Stimulated activated CD4-positive, alpha-beta T cell treated with anti-CD3 and anti-CD28 coated beads, Interleukin-1b, Interleukin-23, amount 100 ng/mL, for 4 hours (primary cell): ENCODE data around the gene PTPN23.

ENCODE experiments used
- DNase-seq, 2 donors: peaks; one replicate each; pipeline ENCODE4 v3.0.0-alpha.2; 2020; ENCODE audit warnings: low read depth in 2 of 2

Gene PTPN23

DNA sequence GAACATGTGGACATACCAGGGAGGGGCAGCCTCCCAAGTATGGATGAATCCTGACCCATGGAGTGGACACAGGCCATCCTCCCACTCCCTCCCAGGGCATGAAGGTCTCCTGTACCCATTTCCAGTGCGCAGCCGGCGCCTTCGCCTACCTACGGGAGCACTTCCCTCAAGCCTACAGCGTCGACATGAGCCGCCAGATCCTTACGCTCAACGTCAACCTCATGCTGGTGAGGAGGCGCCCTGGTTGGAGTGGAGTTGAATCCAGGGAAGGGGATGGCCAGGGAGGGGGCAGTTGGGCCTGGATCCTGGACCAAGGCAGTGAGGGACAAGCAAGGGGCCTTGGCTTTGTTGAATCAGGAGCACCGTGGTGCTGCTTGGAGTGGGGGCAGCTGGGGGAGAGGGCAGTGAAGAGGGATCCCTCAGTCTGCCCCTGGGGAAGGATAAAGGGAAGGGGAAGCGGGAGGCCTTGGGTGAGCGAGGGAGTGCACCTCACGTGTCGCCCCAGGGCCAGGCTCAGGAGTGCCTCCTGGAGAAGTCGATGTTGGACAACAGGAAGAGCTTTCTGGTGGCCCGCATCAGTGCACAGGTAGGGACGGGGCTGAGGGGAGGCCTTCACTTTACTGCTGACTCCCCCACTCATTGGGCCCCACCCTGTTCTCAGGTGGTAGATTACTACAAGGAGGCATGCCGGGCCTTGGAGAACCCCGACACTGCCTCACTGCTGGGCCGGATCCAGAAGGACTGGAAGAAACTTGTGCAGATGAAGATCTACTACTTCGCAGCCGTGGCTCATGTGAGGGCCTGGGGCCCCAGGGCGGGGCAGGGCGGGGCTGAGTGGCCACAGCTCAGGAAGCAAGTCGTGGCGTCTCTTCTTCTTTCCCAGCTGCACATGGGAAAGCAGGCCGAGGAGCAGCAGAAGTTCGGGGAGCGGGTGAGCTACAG, 25.3 kb downstream of the PTPN23 start:
- no peak for DNase-seq

DNA sequence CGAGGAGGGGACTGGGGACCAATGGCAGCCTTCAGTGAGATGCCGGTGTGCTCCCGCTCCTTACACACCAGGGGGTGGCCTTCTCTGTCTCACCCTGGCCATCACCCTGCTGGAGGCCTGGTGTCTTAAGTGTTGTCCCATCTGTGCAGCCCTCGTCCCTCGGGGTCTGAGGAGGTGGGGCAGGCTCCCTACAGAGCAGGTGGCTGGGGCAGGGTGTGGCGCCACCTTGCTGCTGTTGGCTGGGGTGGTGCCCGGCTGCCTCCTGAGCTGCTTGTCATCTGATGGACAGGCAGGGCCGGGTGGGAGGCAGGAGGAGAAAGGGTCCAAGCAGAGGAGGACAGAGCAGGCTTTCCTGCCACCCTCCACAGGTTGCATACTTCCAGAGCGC, 25.9 kb downstream of the PTPN23 start:
- no peak for DNase-seq

DNA sequence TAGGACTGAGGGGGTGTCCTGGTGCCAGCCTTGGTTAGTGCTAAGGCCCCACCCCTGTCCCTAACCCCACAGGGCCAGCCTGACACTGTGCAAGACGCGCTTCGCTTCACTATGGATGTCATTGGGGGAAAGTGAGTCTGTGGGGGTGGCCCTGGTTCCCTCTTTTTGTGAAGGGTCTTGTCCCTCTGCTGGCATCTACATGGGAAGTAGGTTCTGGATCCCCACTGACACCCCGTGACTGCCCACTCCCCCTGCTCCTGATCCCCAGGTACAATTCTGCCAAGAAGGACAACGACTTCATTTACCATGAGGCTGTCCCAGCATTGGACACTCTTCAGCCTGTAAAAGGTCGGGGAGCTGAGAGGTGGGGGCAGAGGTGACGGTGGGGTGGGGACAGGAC, 26.4 kb downstream of the PTPN23 start:
- no peak for DNase-seq

DNA sequence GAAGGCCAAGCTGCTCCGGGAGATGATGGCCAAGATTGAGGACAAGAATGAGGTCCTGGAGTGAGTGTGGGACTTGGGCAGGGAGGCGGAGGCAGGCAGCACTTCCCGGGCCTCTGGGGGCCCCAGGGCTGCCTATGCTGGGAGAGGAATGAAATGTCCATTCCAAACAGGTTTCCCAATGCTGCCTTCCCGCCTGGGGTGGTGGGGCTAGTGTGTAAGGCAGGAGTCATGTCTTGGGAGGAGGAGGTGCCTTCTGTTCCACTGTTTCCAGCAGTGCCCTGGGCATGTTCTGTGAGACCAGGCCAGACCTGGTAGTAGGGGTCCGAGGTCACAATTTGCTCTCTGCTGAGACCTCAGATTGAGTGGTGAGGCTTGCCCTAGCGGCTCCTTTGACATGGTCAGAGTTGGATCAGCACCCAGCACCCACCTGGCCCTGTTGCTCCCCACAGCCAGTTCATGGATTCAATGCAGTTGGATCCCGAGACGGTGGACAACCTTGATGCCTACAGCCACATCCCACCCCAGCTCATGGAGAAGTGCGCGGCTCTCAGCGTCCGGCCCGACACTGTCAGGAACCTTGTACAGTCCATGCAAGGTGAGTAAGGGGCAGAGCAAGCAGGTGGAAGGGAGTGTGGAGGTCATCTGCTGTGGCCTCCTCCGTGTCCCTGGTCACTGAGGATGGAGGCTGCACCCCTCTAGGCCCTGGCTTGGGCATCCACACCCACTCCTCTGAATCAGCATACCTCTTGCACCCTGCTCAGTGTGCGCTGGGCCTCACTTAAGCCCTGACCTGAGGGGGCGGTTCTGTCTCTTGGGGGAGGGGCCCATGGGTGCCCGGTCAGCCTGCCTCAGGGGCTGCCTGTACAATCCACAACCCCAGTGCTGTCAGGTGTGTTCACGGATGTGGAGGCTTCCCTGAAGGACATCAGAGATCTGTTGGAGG, 27.3 kb downstream of the PTPN23 start:
- DNase-seq, result no peak

DNA sequence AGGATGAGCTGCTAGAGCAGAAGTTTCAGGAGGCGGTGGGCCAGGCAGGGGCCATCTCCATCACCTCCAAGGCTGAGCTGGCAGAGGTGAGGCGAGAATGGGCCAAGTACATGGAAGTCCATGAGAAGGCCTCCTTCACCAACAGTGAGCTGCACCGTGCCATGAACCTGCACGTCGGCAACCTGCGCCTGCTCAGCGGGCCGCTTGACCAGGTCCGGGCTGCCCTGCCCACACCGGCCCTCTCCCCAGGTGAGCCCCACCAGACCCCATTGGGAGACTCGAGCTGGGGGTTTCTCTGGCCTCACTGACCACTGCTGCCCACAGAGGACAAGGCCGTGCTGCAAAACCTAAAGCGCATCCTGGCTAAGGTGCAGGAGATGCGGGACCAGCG, 28.0 kb downstream of the PTPN23 start:
- no peak for DNase-seq

DNA sequence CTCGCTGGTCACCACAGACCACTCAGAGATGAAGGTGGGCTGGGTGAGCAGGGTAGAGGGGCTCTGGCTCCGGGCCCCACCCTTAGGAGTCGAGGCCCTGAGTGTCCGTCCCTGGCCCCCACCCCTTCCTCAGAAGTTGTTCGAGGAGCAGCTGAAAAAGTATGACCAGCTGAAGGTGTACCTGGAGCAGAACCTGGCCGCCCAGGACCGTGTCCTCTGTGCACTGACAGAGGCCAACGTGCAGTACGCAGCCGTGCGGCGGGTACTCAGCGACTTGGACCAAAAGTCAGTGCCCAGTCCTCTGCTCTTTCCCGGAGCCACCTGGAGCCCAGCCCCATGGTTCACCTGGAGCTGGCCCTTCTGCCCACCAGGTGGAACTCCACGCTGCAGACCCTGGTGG, 28.5 kb downstream of the PTPN23 start:
- DNase-seq, result no peak

DNA sequence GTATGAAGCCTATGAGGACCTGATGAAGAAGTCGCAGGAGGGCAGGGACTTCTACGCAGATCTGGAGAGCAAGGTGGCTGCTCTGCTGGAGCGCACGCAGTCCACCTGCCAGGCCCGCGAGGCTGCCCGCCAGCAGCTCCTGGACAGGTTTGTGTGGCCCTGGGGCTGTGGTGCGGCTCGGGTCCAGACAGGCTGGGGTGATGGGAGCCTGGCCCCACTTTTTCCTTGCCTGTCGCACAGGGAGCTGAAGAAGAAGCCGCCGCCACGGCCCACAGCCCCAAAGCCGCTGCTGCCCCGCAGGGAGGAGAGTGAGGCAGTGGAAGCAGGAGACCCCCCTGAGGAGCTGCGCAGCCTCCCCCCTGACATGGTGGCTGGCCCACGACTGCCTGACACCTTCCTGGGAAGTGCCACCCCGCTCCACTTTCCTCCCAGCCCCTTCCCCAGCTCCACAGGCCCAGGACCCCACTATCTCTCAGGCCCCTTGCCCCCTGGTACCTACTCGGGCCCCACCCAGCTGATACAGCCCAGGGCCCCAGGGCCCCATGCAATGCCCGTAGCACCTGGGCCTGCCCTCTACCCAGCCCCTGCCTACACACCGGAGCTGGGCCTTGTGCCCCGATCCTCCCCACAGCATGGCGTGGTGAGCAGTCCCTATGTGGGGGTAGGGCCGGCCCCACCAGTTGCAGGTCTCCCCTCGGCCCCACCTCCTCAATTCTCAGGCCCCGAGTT, 29.0 kb downstream of the PTPN23 start:
- no peak for DNase-seq

DNA sequence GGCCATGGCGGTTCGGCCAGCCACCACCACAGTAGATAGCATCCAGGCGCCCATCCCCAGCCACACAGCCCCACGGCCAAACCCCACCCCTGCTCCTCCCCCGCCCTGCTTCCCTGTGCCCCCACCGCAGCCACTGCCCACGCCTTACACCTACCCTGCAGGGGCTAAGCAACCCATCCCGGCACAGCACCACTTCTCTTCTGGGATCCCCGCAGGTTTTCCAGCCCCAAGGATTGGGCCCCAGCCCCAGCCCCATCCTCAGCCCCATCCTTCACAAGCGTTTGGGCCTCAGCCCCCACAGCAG, 29.5 kb downstream of the PTPN23 start:
- DNase-seq, result no peak

DNA sequence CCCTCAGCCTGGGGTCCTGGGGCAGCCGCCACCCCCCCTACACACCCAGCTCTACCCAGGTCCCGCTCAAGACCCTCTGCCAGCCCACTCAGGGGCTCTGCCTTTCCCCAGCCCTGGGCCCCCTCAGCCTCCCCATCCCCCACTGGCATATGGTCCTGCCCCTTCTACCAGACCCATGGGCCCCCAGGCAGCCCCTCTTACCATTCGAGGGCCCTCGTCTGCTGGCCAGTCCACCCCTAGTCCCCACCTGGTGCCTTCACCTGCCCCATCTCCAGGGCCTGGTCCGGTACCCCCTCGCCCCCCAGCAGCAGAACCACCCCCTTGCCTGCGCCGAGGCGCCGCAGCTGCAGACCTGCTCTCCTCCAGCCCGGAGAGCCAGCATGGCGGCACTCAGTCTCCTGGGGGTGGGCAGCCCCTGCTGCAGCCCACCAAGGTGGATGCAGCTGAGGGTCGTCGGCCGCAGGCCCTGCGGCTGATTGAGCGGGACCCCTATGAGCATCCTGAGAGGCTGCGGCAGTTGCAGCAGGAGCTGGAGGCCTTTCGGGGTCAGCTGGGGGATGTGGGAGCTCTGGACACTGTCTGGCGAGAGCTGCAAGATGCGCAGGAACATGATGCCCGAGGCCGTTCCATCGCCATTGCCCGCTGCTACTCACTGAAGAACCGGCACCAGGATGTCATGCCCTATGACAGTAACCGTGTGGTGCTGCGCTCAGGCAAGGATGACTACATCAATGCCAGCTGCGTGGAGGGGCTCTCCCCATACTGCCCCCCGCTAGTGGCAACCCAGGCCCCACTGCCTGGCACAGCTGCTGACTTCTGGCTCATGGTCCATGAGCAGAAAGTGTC, 30.2 kb downstream of the PTPN23 start:
- DNase-seq, result no peak

DNA sequence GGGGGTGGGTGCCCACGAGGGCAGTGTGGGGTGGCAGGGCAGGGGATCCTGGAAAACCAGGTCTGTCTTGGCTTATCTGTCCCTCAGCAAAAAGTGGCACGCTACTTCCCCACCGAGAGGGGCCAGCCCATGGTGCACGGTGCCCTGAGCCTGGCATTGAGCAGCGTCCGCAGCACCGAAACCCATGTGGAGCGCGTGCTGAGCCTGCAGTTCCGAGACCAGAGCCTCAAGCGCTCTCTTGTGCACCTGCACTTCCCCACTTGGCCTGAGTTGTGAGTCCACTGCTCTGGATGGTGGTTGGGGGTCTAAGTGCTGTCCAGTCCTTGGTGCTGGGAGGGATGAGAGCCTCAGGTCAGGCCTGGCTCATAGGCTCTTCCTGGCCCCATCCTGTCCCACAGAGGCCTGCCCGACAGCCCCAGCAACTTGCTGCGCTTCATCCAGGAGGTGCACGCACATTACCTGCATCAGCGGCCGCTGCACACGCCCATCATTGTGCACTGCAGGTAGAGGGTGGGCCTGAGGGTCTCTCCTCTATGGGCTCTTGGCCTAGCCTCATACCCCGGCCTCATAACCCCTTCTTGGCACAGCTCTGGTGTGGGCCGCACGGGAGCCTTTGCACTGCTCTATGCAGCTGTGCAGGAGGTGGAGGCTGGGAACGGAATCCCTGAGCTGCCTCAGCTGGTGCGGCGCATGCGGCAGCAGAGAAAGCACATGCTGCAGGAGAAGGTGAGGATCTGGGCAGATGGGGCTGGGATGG, 31.1 kb downstream of the PTPN23 start:
- no peak for DNase-seq

DNA sequence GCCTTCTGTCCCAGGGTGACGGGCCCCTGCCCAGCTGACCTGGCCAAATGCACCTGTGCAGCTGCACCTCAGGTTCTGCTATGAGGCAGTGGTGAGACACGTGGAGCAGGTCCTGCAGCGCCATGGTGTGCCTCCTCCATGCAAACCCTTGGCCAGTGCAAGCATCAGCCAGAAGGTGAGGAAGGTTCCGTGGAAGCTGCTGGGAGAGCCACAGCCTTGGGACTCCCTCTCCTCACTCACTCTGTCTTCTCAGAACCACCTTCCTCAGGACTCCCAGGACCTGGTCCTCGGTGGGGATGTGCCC, 31.6 kb downstream of the PTPN23 start:
- no peak for DNase-seq

DNA sequence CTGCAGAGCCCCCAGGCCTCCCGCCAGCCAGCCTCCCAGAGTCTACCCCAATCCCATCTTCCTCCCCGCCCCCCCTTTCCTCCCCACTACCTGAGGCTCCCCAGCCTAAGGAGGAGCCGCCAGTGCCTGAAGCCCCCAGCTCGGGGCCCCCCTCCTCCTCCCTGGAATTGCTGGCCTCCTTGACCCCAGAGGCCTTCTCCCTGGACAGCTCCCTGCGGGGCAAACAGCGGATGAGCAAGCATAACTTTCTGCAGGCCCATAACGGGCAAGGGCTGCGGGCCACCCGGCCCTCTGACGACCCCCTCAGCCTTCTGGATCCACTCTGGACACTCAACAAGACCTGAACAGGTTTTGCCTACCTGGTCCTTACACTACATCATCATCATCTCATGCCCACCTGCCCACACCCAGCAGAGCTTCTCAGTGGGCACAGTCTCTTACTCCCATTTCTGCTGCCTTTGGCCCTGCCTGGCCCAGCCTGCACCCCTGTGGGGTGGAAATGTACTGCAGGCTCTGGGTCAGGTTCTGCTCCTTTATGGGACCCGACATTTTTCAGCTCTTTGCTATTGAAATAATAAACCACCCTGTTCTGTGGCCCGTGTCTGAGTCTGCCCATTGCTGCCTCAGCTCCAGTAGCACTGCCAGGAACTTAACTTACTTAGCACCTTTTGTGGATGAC, 32.2 kb downstream of the PTPN23 start:
- no peak for DNase-seq

DNA sequence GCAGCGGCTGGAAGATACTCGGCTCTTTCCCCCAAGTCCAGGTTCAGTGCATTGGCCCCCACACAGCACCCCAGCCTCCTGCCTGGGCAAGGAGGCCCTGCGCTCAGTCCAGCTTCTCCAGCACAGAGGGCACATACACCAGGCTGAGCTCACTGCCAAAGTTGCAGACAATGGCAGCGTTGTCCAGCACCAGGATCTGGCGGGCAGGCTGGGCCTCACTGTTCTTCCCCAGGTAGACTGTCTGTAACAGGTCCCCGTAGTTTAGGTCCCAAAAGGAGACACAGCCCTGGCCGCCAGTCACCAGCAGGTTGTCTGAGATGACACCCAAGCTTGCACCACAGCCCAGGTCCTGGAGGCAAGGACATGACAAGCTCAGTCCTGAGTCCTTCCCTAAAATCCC, 32.9 kb downstream of the PTPN23 start:
- DNase-seq, result no peak

DNA sequence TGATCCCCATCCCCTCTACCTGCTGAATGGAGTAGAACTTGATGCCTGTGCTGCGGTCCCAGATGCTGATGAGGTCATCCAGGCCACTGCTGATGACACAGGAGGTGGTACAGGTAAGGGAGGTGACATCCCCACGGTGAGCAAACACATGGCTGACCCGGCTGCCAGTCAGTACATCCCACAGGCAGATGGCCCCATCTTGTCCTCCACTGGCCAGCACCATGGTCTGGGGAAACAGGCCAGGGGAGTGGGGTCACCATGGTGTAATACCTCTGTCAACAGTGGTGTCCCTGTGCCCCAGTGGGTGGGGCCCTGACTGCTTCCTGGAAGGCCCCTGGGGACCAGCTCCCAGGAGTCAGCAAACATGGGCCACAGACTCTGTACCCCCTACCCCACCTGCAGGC, 33.3 kb downstream of the PTPN23 start:
- DNase-seq, result no peak

DNA sequence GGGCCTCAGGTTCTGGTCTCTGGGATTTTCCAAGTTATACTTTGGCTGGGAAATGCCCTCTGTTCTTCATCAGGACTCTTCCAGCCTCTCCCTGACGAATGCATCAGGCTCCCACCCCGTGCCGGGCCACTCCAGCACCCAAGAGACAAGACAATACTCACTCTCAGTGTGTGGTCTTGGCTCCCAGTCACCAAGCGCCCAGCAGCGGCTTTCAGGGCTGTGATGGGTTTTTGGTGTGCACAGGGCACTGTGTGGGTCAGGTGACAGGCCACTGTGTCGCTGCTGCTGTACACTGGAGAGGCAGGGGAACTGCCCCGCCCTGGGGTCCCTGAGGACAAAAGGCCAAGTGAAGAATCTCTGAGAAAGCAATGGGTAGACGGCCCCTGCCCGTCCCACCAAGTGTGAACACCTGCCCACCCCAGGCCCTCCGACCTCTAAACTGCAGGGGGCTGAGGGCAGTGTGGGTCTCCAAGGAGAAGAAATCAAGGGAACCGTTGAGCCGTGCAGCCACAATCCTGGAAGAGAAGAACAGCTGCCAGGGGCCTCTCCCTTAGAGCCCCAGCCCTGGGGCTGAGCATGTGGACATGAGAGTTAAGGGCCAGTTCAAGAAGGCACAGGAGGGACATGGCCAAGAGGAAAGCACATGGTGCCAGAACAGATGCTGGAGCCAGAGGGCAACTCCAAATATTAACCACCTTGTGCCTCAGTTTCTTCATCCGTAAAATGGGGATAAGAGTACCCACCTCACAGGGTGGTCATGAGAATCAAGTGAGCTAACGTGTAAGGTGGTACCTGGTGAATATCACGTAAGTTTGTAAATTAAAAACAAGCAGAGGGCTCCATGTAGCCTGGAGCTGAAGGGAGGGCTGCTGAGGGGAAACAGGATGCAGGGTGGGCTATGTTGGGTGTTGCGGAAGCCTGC, 34.1 kb downstream of the PTPN23 start:
- DNase-seq, result no peak

DNA sequence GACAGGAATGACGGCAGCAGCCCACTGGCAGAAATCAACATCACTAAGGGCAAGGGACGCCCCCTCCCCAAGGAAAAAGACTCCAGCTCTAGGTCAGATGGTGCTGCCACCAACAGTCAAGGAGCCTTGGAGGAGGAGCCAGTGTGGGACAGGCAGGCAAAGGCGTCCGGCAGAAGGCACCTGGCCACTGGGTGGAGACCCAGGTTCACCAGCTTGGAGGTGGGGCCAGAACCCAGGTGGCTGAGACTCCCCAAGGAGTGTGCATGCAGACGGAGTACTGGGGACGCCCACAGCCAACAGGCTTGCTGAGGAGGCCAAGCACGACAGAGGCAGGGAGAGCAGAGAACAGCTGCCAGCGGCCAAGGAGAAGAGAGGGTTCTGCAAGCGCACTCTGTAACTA, 35.2 kb downstream of the PTPN23 start:
- no peak for DNase-seq

DNA sequence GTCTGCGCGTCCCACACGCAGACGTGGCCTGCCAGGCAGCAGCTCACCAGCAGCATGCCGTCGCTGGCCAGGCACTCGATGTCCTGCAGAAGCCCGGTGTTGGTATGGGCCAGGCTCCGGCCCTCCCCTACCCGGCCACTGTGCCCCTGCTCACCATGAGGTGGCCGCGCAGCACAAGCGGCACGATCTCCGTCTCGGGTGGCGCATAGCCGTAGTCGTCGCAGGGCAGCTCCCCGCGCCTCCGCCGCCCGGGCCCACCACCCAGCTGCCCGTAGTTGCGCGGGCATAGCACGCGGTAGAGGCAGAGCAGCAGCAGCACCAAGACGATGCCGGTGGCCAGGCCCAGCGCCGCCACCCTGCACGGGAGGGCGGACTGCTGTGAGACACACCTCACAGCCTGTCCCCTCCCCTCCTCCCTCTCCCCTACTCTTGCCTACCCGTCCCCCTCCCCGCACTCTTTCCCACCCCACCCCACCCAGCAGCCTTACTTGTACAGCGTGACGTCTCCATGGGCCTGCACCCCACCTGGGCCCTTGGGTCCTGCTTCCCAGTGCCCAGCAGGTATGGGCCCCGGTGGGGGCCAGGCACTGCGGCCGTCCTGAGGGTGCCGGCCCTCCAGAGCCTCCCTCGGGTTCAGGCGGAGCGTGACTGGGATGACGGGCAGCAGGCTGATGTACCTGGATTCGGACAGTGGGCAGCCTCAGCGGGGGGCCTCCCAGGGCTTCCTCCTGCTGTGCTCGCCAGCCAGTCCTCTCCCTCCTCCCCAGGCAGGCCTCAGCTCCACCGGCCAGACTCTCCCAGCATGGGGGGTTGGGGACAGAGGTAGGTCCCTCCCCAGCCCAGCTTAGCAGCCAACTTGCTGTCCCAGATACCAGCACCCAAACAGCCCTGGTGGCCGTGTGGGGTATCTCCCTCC, 37.6 kb downstream of the PTPN23 start:
- DNase-seq, result no peak
